Nephron (organoid): Measurements from ENCODE around the gene LSAMP.

Experiments used
- H3K27ac Mint-ChIP-seq, 3 experiments: 2 replicates each; pipeline ENCODE4 v1.8.0; 2020; ENCODE audit warnings: mixed read lengths in 3 of 3, mild to moderate bottlenecking in 2 of 3, moderate library complexity in 1 of 3
- H3K27me3 Mint-ChIP-seq: 2 replicates; pipeline ENCODE4 v1.8.0; 2021; ENCODE audit warnings: low read depth, mild to moderate bottlenecking, moderate library complexity, mixed read lengths
- H3K36me3 Mint-ChIP-seq: 2 replicates; pipeline ENCODE4 v1.8.0; 2020; ENCODE audit warnings: low read depth, mixed read lengths
- H3K4me1 Mint-ChIP-seq: 2 replicates; pipeline ENCODE4 v1.8.0; 2020; ENCODE audit warnings: mixed read lengths
- H3K4me3 Mint-ChIP-seq, 3 experiments: 2 replicates each; pipeline ENCODE4 v1.8.0; 2020; ENCODE audit warnings: mild to moderate bottlenecking in 3 of 3, mixed read lengths in 3 of 3, moderate library complexity in 2 of 3
- H3K9me3 Mint-ChIP-seq: 2 replicates; pipeline ENCODE4 v1.8.0; 2020; ENCODE audit warnings: mixed read lengths
- CTCF ChIP-seq, 3 experiments: fragments of 200-600 bp; sonication (generic); IDR thresholded peaks; one replicate each; pipeline ENCODE4 v1.5.0; 2021; ENCODE audit warnings: antibody characterized with exemption in 3 of 3; ENCODE audit not compliant: unreplicated experiment in 3 of 3

Gene LSAMP

GRCh38 chr3:116141724-116142123 lies 303.6 kb downstream of the LSAMP start:
- Mint-ChIP-seq H3K36me3 (peaks cover 5% of the 10 kb centered on the region), H3K9me3 (peaks cover 11% of the 10 kb centered on the region), H3K4me1 (no peaks in the 10 kb centered on the region), H3K27me3 (no peaks in the 10 kb centered on the region), H3K4me3 (no peak overlapping the region), H3K27ac (no peak overlapping the region)
- TF ChIP-seq CTCF (IDR thresholded peaks at IDR 0.05; ENCODE audit: unreplicated experiment in 3 of 3), result no peak

- Mint-ChIP-seq H3K36me3 (no peaks in the 10 kb centered on the region), H3K4me1 (peaks cover 8% of the 10 kb centered on the region), H3K9me3 (peaks cover 3% of the 10 kb centered on the region), H3K27ac (peak overlapping the region in 1 of 3 experiments; percentile 15), H3K4me3 (no peak overlapping the region), H3K27me3 (no peaks in the 10 kb centered on the region)
- peak; percentile 87 to 99 (median 90) for TF ChIP-seq CTCF (IDR thresholded peaks at IDR 0.05; ENCODE audit: unreplicated experiment in 3 of 3)
These were observed 305.1 kb downstream of the LSAMP start for GRCh38 chr3:116140100-116140689.

- peaks cover 13% of the 10 kb centered on the region for H3K4me1 Mint-ChIP-seq
- H3K27ac Mint-ChIP-seq, result peak overlapping the region in 1 of 3 experiments; percentile 15
- H3K4me3 Mint-ChIP-seq, result no peak overlapping the region
- no peaks in the 10 kb centered on the region for H3K36me3 Mint-ChIP-seq
- no peak for TF ChIP-seq CTCF (IDR thresholded peaks at IDR 0.05; ENCODE audit: unreplicated experiment in 3 of 3)
- no peaks in the 10 kb centered on the region for H3K9me3 Mint-ChIP-seq
- H3K27me3 Mint-ChIP-seq, result no peaks in the 10 kb centered on the region
These were observed 305.6 kb downstream of the LSAMP start for GRCh38 chr3:116139641-116140040.

GRCh38 chr3:116135457-116136085 lies 309.7 kb downstream of the LSAMP start:
- Mint-ChIP-seq H3K9me3 (no peaks in the 10 kb centered on the region), H3K4me3 (no peak overlapping the region), H3K27me3 (no peaks in the 10 kb centered on the region), H3K27ac (peak overlapping the region; percentile 0 to 46 (median 25)), H3K36me3 (no peaks in the 10 kb centered on the region), H3K4me1 (peaks cover 16% of the 10 kb centered on the region)
- TF ChIP-seq CTCF (IDR thresholded peaks at IDR 0.05; ENCODE audit: unreplicated experiment in 3 of 3), result no peak

- H3K27me3 Mint-ChIP-seq, result no peaks in the 10 kb centered on the region
- TF ChIP-seq CTCF (IDR thresholded peaks at IDR 0.05; ENCODE audit: unreplicated experiment in 3 of 3), result no peak
- H3K4me1 Mint-ChIP-seq, result peaks cover under 1% of the 10 kb centered on the region
- H3K36me3 Mint-ChIP-seq, result no peaks in the 10 kb centered on the region
- H3K9me3 Mint-ChIP-seq, result no peaks in the 10 kb centered on the region
- no peak overlapping the region for H3K27ac Mint-ChIP-seq
- no peak overlapping the region for H3K4me3 Mint-ChIP-seq
These were observed 315.9 kb downstream of the LSAMP start for GRCh38 chr3:116129187-116129946.
